Posterior vena cava (tissue), 2 donors: Measurements from ENCODE around the gene EIF1. TPM values are rescaled to one million over a fixed set of nuclear protein-coding genes. Genes with fewer than 3 reads are reported as not detected.

Source experiments
- DNase-seq: peaks from one replicate; pipeline ENCODE4 v3.0.0-alpha.2; 2020; ENCODE audit warnings: low spot score
- intact Hi-C, 2 donors: fragments of 100-400 bp; cut with DNase I; formaldehyde crosslinking; loops; one replicate each; pipeline versions ENCODE4 v1.14.1 to v1.14.2; 2022 to 2023
- total RNA-seq, 2 donors: library from RNA; stranded (reverse); fragmentation: NEBNext Ultra II Directional; extraction: Animal tissue kit (Norgen Biotek cat#: 25700); gene quantifications; one replicate each; pipeline ENCODE4 v1.2.1, GENCODE V29; 2021
- donor health status: DM: yes; HTN: yes; CAD: no.
- donor health status: DM: yes; HTN: yes; CAD: no.

EIF1 gene
- total RNA-seq, 2 donors from 2014 or later = 694 to 760 TPM

GRCh38 chr17:41741709-41742108 is 53.0 kb downstream of the EIF1 start:
- intact Hi-C loops = no loop called here
- DNase-seq = no peak

Other genes starting within 250 kb of the EIF1 start
- gene KRT38, start 247.9 kb upstream of the EIF1 start, total RNA-seq = not detected
- gene KRT32, start 221.5 kb upstream of the EIF1 start, total RNA-seq = under 1 TPM in 1 of 2 donors, not detected in 1; 0.23 TPM
- gene KRT35, start 207.7 kb upstream of the EIF1 start, total RNA-seq = not detected
- not detected for gene KRT36, start 199.0 kb upstream of the EIF1 start, total RNA-seq
- gene KRT13, start 183.3 kb upstream of the EIF1 start, total RNA-seq = not detected
- not detected for gene KRT15, start 170.0 kb upstream of the EIF1 start, total RNA-seq
- 1 to 10 TPM; 1.6 to 3.6 TPM for gene KRT19, start 160.6 kb upstream of the EIF1 start, total RNA-seq
- gene KRT9, start 116.8 kb upstream of the EIF1 start, total RNA-seq = not detected
- gene KRT14, start 102.0 kb upstream of the EIF1 start, total RNA-seq = 1 to 10 TPM; 1.3 to 2.0 TPM
- gene KRT16, start 76.1 kb upstream of the EIF1 start, total RNA-seq = not detected
- 1 to 10 TPM; 2.8 to 5.1 TPM for gene KRT17, start 64.3 kb upstream of the EIF1 start, total RNA-seq
- gene GAST, start 23.4 kb downstream of the EIF1 start, total RNA-seq = not detected
- under 1 TPM in 1 of 2 donors, not detected in 1; 0.19 TPM for gene HAP1, start 45.8 kb downstream of the EIF1 start, total RNA-seq
- 10 to 100 TPM; 14.6 to 21.2 TPM for gene JUP, start 97.8 kb downstream of the EIF1 start, total RNA-seq
- 10 to 100 TPM; 10.1 to 12.1 TPM for gene P3H4, start 123.1 kb downstream of the EIF1 start, total RNA-seq
- gene FKBP10, start 124.1 kb downstream of the EIF1 start, total RNA-seq = 100 to 1,000 TPM in 1 of 2 donors, 10 to 100 TPM in 1; 91.3 to 134 TPM
- gene NT5C3B, start 147.3 kb downstream of the EIF1 start, total RNA-seq = 10 to 100 TPM; 49.1 to 61.8 TPM
- under 1 TPM; 0.32 to 0.43 TPM for gene KLHL10, start 148.9 kb downstream of the EIF1 start, total RNA-seq
- 10 to 100 TPM; 10.9 to 12.1 TPM for gene KLHL11, start 176.5 kb downstream of the EIF1 start, total RNA-seq
- gene ACLY, start 230.1 kb downstream of the EIF1 start, total RNA-seq = 100 to 1,000 TPM in 1 of 2 donors, 10 to 100 TPM in 1; 97.5 to 101 TPM
- gene ODAD4, start 241.7 kb downstream of the EIF1 start, total RNA-seq = 1 to 10 TPM in 1 of 2 donors, under 1 TPM in 1; 0.74 to 1.2 TPM